ENCODE data around the gene ITGA6.
A peak's percentile ranks its signal among the peaks of the same experiment; 100 is the strongest.

Gene ITGA6

GRCh38 chr2:172442072-172442895, 14.9 kb downstream of the ITGA6 start:
- DNase-seq: peak; percentile 78

- no peak for DNase-seq
Measured at GRCh38 chr2:172445851-172446250, 18.5 kb downstream of the ITGA6 start.

- DNase-seq: no peak
Measured at GRCh38 chr2:172446474-172447063, 19.2 kb downstream of the ITGA6 start.

GRCh38 chr2:172447811-172448493, 20.6 kb downstream of the ITGA6 start:
- DNase-seq: no peak

- no peak for DNase-seq
Measured at GRCh38 chr2:172448544-172449267, 21.3 kb downstream of the ITGA6 start.

GRCh38 chr2:172449911-172450550, 22.6 kb downstream of the ITGA6 start:
- no peak for DNase-seq

- DNase-seq: no peak
Measured at GRCh38 chr2:172451923-172452322, 24.5 kb downstream of the ITGA6 start.

GRCh38 chr2:172452845-172453244, 25.5 kb downstream of the ITGA6 start:
- DNase-seq: no peak

GRCh38 chr2:172454404-172455120, 27.2 kb downstream of the ITGA6 start:
- DNase-seq: no peak

GRCh38 chr2:172455121-172455515, 27.7 kb downstream of the ITGA6 start:
- no peak for DNase-seq

GRCh38 chr2:172456002-172456401, 28.6 kb downstream of the ITGA6 start:
- no peak for DNase-seq

GRCh38 chr2:172457536-172457935, 30.1 kb downstream of the ITGA6 start:
- DNase-seq: no peak

GRCh38 chr2:172458561-172459124, 31.3 kb downstream of the ITGA6 start:
- DNase-seq: no peak

- no peak for DNase-seq
Measured at GRCh38 chr2:172460780-172461201, 33.4 kb downstream of the ITGA6 start.

- DNase-seq: peak; percentile 67
Measured at GRCh38 chr2:172461591-172462372, 34.4 kb downstream of the ITGA6 start.

GRCh38 chr2:172462373-172462848, 35.0 kb downstream of the ITGA6 start:
- DNase-seq: no peak

- DNase-seq: no peak
Measured at GRCh38 chr2:172462849-172463381, 35.5 kb downstream of the ITGA6 start.

- DNase-seq: no peak
Measured at GRCh38 chr2:172464400-172465129, 37.2 kb downstream of the ITGA6 start.
